Measurements from ENCODE around the gene CSNK1A1L.

CSNK1A1L gene

GRCh38 chr13:37069597-37070103 lies 35.8 kb downstream of the CSNK1A1L start:
- Histone ChIP-seq H3K27me3 (ENCODE audit: insufficient read depth, low read depth) (no peaks in the 10 kb centered on the region), H2AFZ (ENCODE audit: low read depth) (no peak overlapping the region), H3K9ac (no peak overlapping the region), H3K27ac (no peak overlapping the region), H3K36me3 (ENCODE audit: insufficient read depth) (no peaks in the 10 kb centered on the region), H3K4me3 (IDR thresholded peaks at IDR 0.05; ENCODE audit: insufficient read depth, low read depth, low read length) (no peak overlapping the region), H3K4me1 (ENCODE audit: low read depth, poor library complexity, severe bottlenecking) (no peaks in the 10 kb centered on the region), H3K4me2 (no peak overlapping the region), H4K20me1 (ENCODE audit: insufficient read depth) (no peaks in the 10 kb centered on the region), H3K79me2 (ENCODE audit: insufficient read depth, low read depth) (no peaks in the 10 kb centered on the region)
- no peak for TF ChIP-seq CTCF (conservative IDR thresholded peaks at IDR 0.05; ENCODE audit: low read depth, low read length)

- Histone ChIP-seq H3K36me3 (ENCODE audit: insufficient read depth) (no peaks in the 10 kb centered on the region), H3K9ac (no peak overlapping the region), H3K27me3 (ENCODE audit: insufficient read depth, low read depth) (no peaks in the 10 kb centered on the region), H4K20me1 (ENCODE audit: insufficient read depth) (no peaks in the 10 kb centered on the region), H2AFZ (ENCODE audit: low read depth) (no peak overlapping the region), H3K79me2 (ENCODE audit: insufficient read depth, low read depth) (no peaks in the 10 kb centered on the region), H3K4me2 (no peak overlapping the region), H3K4me3 (IDR thresholded peaks at IDR 0.05; ENCODE audit: insufficient read depth, low read depth, low read length) (no peak overlapping the region), H3K4me1 (ENCODE audit: low read depth, poor library complexity, severe bottlenecking) (no peaks in the 10 kb centered on the region), H3K27ac (no peak overlapping the region)
- no peak for TF ChIP-seq CTCF (conservative IDR thresholded peaks at IDR 0.05; ENCODE audit: low read depth, low read length)
Observed at GRCh38 chr13:37068962-37069361, 36.5 kb downstream of the CSNK1A1L start.

GRCh38 chr13:37067874-37068273 lies 37.6 kb downstream of the CSNK1A1L start:
- Histone ChIP-seq H3K4me1 (ENCODE audit: low read depth, poor library complexity, severe bottlenecking) (no peaks in the 10 kb centered on the region), H3K9ac (no peak overlapping the region), H4K20me1 (ENCODE audit: insufficient read depth) (no peaks in the 10 kb centered on the region), H3K4me2 (no peak overlapping the region), H3K27ac (no peak overlapping the region), H3K4me3 (IDR thresholded peaks at IDR 0.05; ENCODE audit: insufficient read depth, low read depth, low read length) (no peak overlapping the region), H3K27me3 (ENCODE audit: insufficient read depth, low read depth) (no peaks in the 10 kb centered on the region), H3K79me2 (ENCODE audit: insufficient read depth, low read depth) (no peaks in the 10 kb centered on the region), H2AFZ (ENCODE audit: low read depth) (no peak overlapping the region), H3K36me3 (ENCODE audit: insufficient read depth) (no peaks in the 10 kb centered on the region)
- no peak for TF ChIP-seq CTCF (conservative IDR thresholded peaks at IDR 0.05; ENCODE audit: low read depth, low read length)

GRCh38 chr13:37065890-37066526 lies 39.5 kb downstream of the CSNK1A1L start:
- Histone ChIP-seq H4K20me1 (ENCODE audit: insufficient read depth) (no peaks in the 10 kb centered on the region), H3K27ac (no peak overlapping the region), H2AFZ (ENCODE audit: low read depth) (no peak overlapping the region), H3K4me3 (IDR thresholded peaks at IDR 0.05; ENCODE audit: insufficient read depth, low read depth, low read length) (no peak overlapping the region), H3K36me3 (ENCODE audit: insufficient read depth) (no peaks in the 10 kb centered on the region), H3K4me2 (no peak overlapping the region), H3K4me1 (ENCODE audit: low read depth, poor library complexity, severe bottlenecking) (no peaks in the 10 kb centered on the region), H3K79me2 (ENCODE audit: insufficient read depth, low read depth) (no peaks in the 10 kb centered on the region), H3K27me3 (ENCODE audit: insufficient read depth, low read depth) (no peaks in the 10 kb centered on the region), H3K9ac (no peak overlapping the region)
- TF ChIP-seq CTCF (conservative IDR thresholded peaks at IDR 0.05; ENCODE audit: low read depth, low read length) = no peak

Data from KMS-11 (cell line).